SK-N-SH treated with all-trans-retinoic acid at 6 μM for 48 hours (cell line): ENCODE results near the gene DDX1.

Source experiments
- ATAC-seq: fragments of 200-7000 bp; cut with Tn5 transposase; 3 replicates; pipeline ENCODE4 v1.9.1; 2020; ENCODE audit warnings: mild to moderate bottlenecking, moderate library complexity
- ARNTL ChIP-seq: fragments of 450-650 bp; formaldehyde crosslinking; IDR thresholded peaks from 2 replicates; pipeline ENCODE4 v1.5.0; 2020; ENCODE audit warnings: low read depth, mild to moderate bottlenecking, moderate library complexity, borderline replicate concordance
- BACH2 ChIP-seq: fragments of 250-450 bp; sonication (Bioruptor Pico); IDR thresholded peaks from 2 replicates; pipeline ENCODE4 v1.9.0; 2021; ENCODE audit warnings: mild to moderate bottlenecking, borderline replicate concordance
- CREB5 ChIP-seq: fragments of 250-450 bp; sonication (Bioruptor Pico); IDR thresholded peaks from 2 replicates; pipeline ENCODE4 v1.5.1; 2020; ENCODE audit warnings: low read depth, mild to moderate bottlenecking, moderate library complexity
- CSDC2 ChIP-seq: fragments of 250-450 bp; sonication (Bioruptor Pico); IDR thresholded peaks from 2 replicates; pipeline ENCODE4 v1.5.0; 2020; ENCODE audit warnings: mild to moderate bottlenecking, moderate library complexity
- CSRNP3 ChIP-seq: fragments of 250-450 bp; sonication (Bioruptor Pico); IDR thresholded peaks from 2 replicates; pipeline ENCODE4 v1.5.1; 2021; ENCODE audit warnings: mild to moderate bottlenecking, moderate library complexity
- ESRRG ChIP-seq: fragments of 250-450 bp; sonication (Bioruptor Pico); IDR thresholded peaks from 2 replicates; pipeline ENCODE4 v1.6.1; 2021; ENCODE audit warnings: mild to moderate bottlenecking
- GLIS3 ChIP-seq: fragments of 250-450 bp; sonication (Bioruptor Pico); IDR thresholded peaks from 2 replicates; pipeline ENCODE4 v1.5.0; 2020; ENCODE audit warnings: mild to moderate bottlenecking, moderate library complexity
- OSR1 ChIP-seq: fragments of 250-450 bp; sonication (Bioruptor Pico); IDR thresholded peaks from 2 replicates; pipeline ENCODE4 v1.8.0; 2022; ENCODE audit warnings: moderate library complexity, mild to moderate bottlenecking, inconsistent platforms
- PATZ1 ChIP-seq: fragments of 250-450 bp; sonication (Bioruptor Pico); IDR thresholded peaks from 2 replicates; pipeline ENCODE4 v1.8.0; 2020; ENCODE audit warnings: mild to moderate bottlenecking, moderate library complexity, borderline replicate concordance
- POU6F1 ChIP-seq: fragments of 250-450 bp; sonication (Bioruptor Pico); IDR thresholded peaks from 2 replicates; pipeline ENCODE4 v1.8.0; 2021; ENCODE audit warnings: low read depth, mild to moderate bottlenecking, moderate library complexity, borderline replicate concordance
- PPARA ChIP-seq: fragments of 250-450 bp; sonication (Bioruptor Pico); IDR thresholded peaks from 2 replicates; pipeline ENCODE4 v1.5.0; 2020; ENCODE audit warnings: mild to moderate bottlenecking, borderline replicate concordance
- SNAI2 ChIP-seq: fragments of 250-450 bp; sonication (Bioruptor Pico); IDR thresholded peaks from 2 replicates; pipeline ENCODE4 v1.5.0; 2020; ENCODE audit warnings: mild to moderate bottlenecking, moderate library complexity
- TCF4 ChIP-seq: fragments of 250-450 bp; sonication (Bioruptor Pico); IDR thresholded peaks from 2 replicates; pipeline ENCODE4 v1.8.0; 2021; ENCODE audit warnings: mild to moderate bottlenecking, moderate library complexity, borderline replicate concordance
- TOX ChIP-seq: fragments of 250-450 bp; sonication (Bioruptor Pico); IDR thresholded peaks from 2 replicates; pipeline ENCODE4 v1.8.0; 2021; ENCODE audit warnings: mild to moderate bottlenecking, moderate library complexity, borderline replicate concordance
- TSHZ2 ChIP-seq: fragments of 250-450 bp; sonication (Bioruptor Pico); IDR thresholded peaks from 2 replicates; pipeline ENCODE4 v1.5.0; 2020; ENCODE audit warnings: mild to moderate bottlenecking, moderate library complexity
- ZC3H10 ChIP-seq: fragments of 250-450 bp; sonication (Bioruptor Pico); IDR thresholded peaks from 2 replicates; pipeline ENCODE4 v1.5.1; 2021; ENCODE audit warnings: mild to moderate bottlenecking, moderate library complexity
- ZFP3 ChIP-seq: fragments of 250-450 bp; sonication (Bioruptor Pico); IDR thresholded peaks from 2 replicates; pipeline ENCODE4 v1.5.0; 2020; ENCODE audit warnings: mild to moderate bottlenecking, moderate library complexity
- ZNF565 ChIP-seq: fragments of 450-650 bp; formaldehyde crosslinking; conservative IDR thresholded peaks from 2 replicates; pipeline ENCODE4 v1.5.0; 2020; ENCODE audit warnings: low read depth, mild to moderate bottlenecking, moderate library complexity
- ZNF70 ChIP-seq: fragments of 450-650 bp; formaldehyde crosslinking; IDR thresholded peaks from 2 replicates; pipeline ENCODE4 v1.5.0; 2020; ENCODE audit warnings: mild to moderate bottlenecking, moderate library complexity
- ZNF8 ChIP-seq: fragments of 450-650 bp; formaldehyde crosslinking; IDR thresholded peaks from 2 replicates; pipeline ENCODE4 v1.5.0; 2020; ENCODE audit warnings: mild to moderate bottlenecking, moderate library complexity

DDX1 gene

GRCh38 chr2:15562354-15563031, 29.2 kb upstream of the DDX1 start (continued):
- no peak for TF ChIP-seq POU6F1 (CRISPR knock-in tag)
- TF ChIP-seq, all 23 proteins: peak for 0

GRCh38 chr2:15563227-15564100, 28.2 kb upstream of the DDX1 start:
- TF ChIP-seq ARNTL (CRISPR knock-in tag) (no peak), GLIS3 (CRISPR knock-in tag) (no peak), PATZ1 (CRISPR knock-in tag) (no peak), ZNF70 (CRISPR knock-in tag) (no peak), TOX (no peak), POU6F1 (CRISPR knock-in tag) (no peak), PPARA (CRISPR knock-in tag) (no peak), TSHZ2 (CRISPR knock-in tag) (no peak), CSDC2 (CRISPR knock-in tag) (no peak), CSRNP3 (CRISPR knock-in tag) (no peak), ZNF8 (no peak), TCF4 (CRISPR knock-in tag) (no peak), ZFP3 (CRISPR knock-in tag) (no peak), ZNF565 (CRISPR knock-in tag) (no peak), ESRRG (CRISPR knock-in tag) (no peak), BACH2 (CRISPR knock-in tag) (no peak), SNAI2 (CRISPR knock-in tag) (no peak), CREB5 (CRISPR knock-in tag) (no peak), OSR1 (CRISPR knock-in tag) (no peak), ZC3H10 (CRISPR knock-in tag) (no peak)
- ATAC-seq = no peak
